Esophagus muscularis mucosa (tissue), 4 donors: ENCODE data around the gene TRMT61B.

ENCODE experiments used
- EP300 ChIP-seq: sonication (generic); formaldehyde crosslinking; IDR thresholded peaks from one replicate; pipeline ENCODE4 v1.6.1; 2017; ENCODE audit warnings: antibody characterized with exemption
- POLR2A ChIP-seq: fragments of 450-650 bp; IDR thresholded peaks from one replicate; pipeline ENCODE4 v1.6.1; 2017; ENCODE audit warnings: antibody characterized with exemption, moderate library complexity, mild to moderate bottlenecking, low read depth
- POLR2AphosphoS5 ChIP-seq, 2 donors: sonication (generic); formaldehyde crosslinking; IDR thresholded peaks; one replicate each; pipeline ENCODE4 v1.6.1; 2017; ENCODE audit warnings: antibody characterized with exemption in 2 of 2
- TF ChIP-seq, protein P1 (sequence below), 3 experiments: fragments of 200-600 bp in 2 of 3; fragments of 450-650 bp in 1 of 3; sonication (generic) in 2 of 3; IDR thresholded peaks; one replicate each; pipeline ENCODE4 v1.5.1; 2017 to 2019; ENCODE audit warnings: antibody characterized with exemption in 3 of 3, mild to moderate bottlenecking in 2 of 3, moderate library complexity in 1 of 3

DNA sequence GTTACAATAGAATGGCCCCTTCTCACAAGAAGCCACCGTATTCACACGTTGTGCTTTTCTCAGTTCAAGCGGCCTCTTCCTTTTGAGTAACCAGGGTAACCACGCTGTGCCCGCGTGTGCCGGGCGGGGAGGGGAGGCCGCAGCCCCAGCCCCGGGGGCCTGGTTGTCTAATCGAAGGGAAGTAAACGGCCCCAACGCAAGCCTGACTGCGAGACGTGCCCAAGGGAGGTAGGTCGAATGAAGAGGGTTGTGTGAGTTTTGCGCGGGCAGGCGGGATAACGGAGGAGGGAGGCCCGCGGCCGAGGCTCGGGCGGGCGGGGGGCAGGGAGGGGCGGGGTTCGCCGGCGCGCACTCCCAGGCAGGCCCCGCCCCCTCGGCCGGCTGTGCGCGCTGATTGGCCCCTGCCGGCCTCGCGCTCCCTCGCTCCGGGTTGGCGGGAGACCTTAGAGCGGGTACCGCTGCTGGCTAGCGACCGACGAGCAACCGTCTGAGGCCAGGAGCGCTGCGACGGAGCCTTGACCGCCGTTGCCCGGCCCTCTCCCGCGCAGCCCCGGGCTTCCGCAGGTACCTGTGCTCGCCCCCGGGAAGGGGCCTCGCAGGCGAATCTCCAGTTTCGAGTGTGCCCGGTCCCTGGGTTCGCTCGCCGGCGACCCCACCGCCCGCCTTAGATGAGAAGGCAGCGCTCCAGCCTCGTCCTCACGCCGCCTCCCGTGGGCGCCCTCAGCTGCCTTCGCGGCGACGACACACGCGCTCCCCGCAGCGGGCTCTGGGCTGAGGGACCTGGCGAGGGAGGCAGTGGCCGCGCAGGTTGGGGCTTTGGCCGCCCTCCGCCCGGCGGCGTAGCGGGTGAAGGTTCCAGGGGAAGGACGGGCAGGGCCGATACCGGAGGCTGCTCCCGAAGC lies 59.5 kb downstream of the TRMT61B start, which contains the start of gene SPDYA:
- no peak for TF ChIP-seq POLR2A
- TF ChIP-seq, protein P1, sequence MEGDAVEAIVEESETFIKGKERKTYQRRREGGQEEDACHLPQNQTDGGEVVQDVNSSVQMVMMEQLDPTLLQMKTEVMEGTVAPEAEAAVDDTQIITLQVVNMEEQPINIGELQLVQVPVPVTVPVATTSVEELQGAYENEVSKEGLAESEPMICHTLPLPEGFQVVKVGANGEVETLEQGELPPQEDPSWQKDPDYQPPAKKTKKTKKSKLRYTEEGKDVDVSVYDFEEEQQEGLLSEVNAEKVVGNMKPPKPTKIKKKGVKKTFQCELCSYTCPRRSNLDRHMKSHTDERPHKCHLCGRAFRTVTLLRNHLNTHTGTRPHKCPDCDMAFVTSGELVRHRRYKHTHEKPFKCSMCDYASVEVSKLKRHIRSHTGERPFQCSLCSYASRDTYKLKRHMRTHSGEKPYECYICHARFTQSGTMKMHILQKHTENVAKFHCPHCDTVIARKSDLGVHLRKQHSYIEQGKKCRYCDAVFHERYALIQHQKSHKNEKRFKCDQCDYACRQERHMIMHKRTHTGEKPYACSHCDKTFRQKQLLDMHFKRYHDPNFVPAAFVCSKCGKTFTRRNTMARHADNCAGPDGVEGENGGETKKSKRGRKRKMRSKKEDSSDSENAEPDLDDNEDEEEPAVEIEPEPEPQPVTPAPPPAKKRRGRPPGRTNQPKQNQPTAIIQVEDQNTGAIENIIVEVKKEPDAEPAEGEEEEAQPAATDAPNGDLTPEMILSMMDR (IDR thresholded peaks at IDR 0.05), result peak in 2 of 3 experiments; percentile 4 to 9
- peak; percentile 34 to 68 for TF ChIP-seq POLR2AphosphoS5 (IDR thresholded peaks at IDR 0.05)
- TF ChIP-seq EP300, result no peak
